GM18517 (cell line): ENCODE results near the gene BYSL.

Experiments used
- ATAC-seq: cut with Tn5 transposase; IDR thresholded peaks from one replicate; pipeline ENCODE4 v1.9.1; 2021; ENCODE audit warnings: mild to moderate bottlenecking, moderate library complexity; ENCODE audit not compliant: unreplicated experiment

Gene BYSL

DNA sequence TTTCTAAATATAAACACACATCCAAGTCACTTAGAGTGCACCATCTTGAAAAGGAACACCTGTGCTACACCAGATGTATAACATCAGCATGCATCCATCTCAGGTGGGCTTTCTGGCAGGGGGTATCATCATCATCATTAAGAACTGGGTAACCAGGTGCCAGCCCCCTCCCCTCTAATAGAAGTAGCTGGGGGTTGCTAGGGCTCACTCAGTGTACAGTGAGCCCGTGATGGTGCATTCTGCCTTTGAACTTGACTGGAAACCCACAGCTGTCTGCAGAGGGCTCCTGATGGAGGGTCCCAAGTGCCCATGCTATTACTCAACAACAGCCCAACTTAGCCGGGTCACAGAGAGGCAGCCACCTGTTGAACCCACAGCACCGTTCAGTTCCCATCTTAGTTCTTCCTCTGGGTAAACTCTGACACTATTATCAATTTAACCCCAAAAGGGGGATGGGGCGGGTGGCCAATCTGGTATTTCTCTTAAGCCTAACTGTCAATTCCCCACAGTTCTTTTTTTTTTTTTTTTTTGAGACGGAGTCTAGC, 53.1 kb downstream of the BYSL start:
- no peak for ATAC-seq

GRCh38 chr6:41975276-41975675, 54.0 kb downstream of the BYSL start:
- ATAC-seq: no peak

DNA sequence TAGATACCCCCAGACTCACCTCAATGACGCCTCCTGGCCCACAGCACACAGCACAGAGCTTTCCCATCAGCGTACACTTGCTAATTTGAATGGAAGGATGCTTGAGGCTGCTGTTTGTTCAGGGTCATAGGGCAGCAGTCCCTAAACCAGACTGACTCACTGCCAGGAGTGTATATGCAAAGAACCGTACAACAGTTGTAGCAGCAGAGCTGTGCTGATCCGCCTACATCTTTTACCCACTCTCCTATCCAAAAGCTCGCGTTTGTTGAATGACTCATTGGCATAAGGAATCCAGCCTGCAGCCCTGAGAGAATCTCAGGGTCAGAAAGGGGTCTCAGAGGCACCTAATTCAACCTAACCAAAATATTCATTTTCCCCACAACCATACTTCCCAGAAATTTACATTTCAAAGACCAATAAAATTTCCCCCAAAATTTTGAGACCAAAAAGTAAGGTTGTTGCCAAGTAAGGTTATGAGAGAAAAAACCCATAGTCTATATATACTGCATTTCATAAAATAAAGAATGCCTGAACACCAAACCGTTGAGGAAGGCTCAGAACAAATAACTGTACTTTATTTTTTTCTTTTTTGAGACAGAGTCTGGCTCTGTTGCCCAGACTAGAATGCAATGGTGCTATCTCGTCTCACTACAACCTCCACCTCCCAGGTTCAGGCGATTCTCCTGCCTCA, 55.6 kb downstream of the BYSL start:
- no peak for ATAC-seq
